DMS 273 (cell line): ENCODE measurements around the gene FOXN1.
"Not testable (repeated sequence)": the region's sequence is repeated elsewhere in the genome, so short reads cannot be mapped to it uniquely, and the experiment has no call there.

ENCODE experiments used
- DNase-seq: peaks from one replicate; lab custom pipeline; 2025; ENCODE audit not compliant: unreplicated experiment; lab: John Stamatoyannopoulos, UW

FOXN1 gene, protein sequence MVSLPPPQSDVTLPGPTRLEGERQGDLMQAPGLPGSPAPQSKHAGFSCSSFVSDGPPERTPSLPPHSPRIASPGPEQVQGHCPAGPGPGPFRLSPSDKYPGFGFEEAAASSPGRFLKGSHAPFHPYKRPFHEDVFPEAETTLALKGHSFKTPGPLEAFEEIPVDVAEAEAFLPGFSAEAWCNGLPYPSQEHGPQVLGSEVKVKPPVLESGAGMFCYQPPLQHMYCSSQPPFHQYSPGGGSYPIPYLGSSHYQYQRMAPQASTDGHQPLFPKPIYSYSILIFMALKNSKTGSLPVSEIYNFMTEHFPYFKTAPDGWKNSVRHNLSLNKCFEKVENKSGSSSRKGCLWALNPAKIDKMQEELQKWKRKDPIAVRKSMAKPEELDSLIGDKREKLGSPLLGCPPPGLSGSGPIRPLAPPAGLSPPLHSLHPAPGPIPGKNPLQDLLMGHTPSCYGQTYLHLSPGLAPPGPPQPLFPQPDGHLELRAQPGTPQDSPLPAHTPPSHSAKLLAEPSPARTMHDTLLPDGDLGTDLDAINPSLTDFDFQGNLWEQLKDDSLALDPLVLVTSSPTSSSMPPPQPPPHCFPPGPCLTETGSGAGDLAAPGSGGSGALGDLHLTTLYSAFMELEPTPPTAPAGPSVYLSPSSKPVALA

DNA sequence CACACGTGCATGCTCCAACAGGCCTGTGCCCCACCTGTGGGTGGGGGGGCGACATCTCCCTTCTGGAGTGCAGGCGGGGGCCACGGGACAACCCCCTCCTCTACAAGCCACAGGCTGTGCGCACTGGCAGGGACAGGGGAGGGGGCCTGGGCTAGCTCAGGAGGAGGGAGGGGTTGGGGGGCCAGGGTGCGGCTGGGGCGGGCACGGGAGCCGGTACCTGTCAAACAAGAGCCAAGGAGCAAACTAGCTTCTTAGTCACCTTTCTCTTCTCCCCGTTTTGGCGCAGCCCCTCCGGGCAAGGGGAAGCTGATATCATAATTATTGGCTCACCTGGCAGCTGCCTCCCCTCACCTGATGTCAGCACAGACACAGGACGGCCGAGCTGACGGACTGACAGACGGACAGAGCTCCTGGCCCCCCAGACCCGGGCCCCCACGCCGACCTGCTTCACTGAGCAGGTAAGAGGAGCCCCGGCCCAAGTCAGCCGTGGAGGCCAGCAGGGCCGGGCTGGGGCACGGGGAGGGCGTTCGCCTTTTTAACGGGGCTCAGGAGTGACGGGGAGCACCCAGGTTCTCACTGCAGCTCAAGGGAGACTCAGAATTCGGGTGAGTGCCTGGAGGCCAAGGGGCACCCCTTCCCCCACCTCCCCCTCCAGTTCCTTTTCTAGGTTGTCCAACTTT, at the start of gene FOXN1:
FOXN1 (plus strand) TSS at position 363 of the 680 bp plus-strand sequence. CDS start 17,622 bp downstream, outside the sequence.
- no peak for DNase-seq

GRCh38 chr17:28457890-28458289, 48.3 kb upstream of the FOXN1 start:
- no peak for DNase-seq

DNA sequence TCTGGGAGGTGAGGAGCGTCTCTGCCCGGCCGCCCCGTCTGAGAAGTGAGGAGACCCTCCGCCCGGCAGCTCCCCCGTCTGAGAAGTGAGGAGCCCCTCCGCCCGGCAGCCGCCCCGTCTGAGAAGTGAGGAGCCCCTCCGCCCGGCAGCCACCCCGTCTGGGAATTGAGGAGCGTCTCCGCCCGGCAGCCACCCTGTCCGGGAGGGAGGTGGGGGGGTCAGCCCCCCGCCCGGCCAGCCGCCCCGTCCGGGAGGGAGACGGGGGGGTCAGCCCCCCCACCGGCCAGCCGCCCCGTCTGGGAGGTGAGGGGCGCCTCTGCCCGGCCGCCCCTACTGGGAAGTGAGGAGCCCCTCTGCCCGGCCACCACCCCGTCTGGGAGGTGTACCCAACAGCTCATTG, 47.3 kb upstream of the FOXN1 start:
- not testable (repeated sequence) for DNase-seq

- DNase-seq: no peak
These were observed 45.2 kb upstream of the FOXN1 start for GRCh38 chr17:28460901-28461300.

- DNase-seq: no peak
These were observed 40.1 kb upstream of the FOXN1 start for GRCh38 chr17:28466001-28466400.

GRCh38 chr17:28466521-28467048, 39.6 kb upstream of the FOXN1 start:
- DNase-seq: no peak

DNA sequence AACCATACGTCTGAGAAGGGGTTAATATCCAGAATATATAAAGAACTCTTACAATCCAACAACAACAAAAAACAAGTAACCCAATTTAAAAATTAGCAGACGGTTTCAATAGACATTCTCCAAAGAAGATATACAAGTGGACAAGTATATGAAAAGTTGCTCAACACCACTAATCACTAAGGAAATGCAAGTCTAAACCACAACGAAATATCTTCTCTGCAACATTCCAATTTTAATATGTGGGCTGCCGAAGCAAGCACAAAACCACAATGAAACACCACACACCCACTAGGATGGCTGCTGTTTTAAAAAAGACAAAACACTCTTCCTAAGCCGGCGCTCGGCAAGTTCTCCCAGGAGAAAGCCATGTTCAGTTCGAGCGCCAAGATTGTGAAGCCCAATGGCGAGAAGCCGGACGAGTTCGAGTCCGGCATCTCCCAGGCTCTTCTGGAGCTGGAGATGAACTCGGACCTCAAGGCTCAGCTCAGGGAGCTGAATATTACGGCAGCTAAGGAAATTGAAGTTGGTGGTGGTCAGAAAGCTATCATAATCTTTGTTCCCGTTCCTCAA, 38.6 kb upstream of the FOXN1 start:
- DNase-seq: no peak

DNA sequence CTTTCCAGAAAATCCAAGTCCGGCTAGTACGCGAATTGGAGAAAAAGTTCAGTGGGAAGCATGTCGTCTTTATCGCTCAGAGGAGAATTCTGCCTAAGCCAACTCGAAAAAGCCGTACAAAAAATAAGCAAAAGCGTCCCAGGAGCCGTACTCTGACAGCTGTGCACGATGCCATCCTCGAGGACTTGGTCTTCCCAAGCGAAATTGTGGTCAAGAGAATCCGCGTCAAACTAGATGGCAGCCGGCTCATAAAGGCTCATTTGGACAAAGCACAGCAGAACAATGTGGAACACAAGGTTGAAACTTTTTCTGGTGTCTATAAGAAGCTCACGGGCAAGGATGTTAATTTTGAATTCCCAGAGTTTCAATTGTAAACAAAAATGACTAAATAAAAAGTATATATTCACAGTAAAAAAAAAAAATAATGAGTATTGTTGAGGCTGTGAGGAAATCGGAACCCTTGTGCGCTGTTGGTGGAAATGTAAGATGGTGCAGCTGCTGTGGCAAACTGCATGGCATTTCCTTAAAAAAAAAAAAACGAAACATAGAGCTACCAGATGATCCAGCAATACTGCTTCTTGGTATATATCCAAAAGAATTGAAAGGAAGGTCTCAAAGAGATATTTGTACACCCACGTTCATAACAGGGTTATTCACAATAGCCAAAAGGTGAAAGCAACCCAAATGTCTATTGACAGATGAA, 38.0 kb upstream of the FOXN1 start:
- not testable (repeated sequence) for DNase-seq

GRCh38 chr17:28468781-28469180, 37.4 kb upstream of the FOXN1 start:
- no peak for DNase-seq

GRCh38 chr17:28469376-28469775, 36.8 kb upstream of the FOXN1 start:
- DNase-seq: no peak

DNA sequence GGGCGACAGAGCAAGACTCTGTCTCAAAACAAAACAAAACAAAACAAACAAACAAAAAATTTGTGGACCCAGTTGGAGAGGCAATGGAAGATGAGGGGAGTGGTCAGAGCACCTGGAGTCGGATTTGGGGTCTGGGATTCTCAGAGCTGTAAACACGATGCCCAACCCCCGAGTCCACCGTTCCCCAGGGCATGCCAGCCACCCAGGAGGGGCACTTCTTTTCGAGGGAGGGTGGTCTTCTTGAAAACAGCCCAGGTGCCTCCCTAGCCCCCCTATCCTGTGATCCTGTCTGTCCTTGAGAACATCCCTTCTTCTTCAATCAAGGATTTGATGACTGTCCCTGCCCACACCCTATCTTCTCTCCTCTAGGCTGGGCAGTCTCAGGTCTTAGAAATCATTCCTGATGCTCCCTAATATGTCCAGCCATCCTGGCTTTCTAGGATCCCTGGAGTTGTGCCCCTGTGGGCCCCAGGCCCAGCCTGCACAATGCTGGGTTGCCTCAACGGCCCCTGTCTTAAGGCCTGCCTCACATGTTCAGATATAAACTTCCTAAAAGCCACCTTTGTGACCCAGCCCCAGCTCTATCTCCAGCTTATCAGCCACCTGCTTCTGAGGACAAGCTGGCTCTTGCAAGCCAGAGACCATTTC, 35.8 kb upstream of the FOXN1 start:
- no peak for DNase-seq

DNA sequence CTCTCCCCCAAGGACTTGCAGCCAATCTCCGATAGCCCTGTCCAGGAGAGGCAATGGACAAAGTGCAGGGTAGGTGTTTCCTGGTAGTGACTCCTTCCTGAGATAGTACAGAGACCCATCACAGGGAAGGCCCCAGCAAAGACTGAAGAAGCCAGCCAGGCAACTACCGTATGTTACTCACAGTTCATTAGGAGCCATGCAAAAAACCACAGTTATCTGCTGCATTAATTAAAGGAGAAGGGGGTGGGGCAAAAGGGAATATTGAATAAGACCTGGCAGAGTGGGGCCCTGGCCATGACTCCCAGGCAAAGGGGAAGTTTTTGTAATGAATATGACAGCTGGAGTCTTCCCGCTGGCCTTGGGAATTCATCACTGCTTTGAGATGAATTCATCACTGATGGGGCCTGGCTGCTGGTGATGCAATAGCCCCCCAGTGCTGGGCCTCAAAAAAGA, 35.2 kb upstream of the FOXN1 start:
- DNase-seq: peak; percentile 80

DNA sequence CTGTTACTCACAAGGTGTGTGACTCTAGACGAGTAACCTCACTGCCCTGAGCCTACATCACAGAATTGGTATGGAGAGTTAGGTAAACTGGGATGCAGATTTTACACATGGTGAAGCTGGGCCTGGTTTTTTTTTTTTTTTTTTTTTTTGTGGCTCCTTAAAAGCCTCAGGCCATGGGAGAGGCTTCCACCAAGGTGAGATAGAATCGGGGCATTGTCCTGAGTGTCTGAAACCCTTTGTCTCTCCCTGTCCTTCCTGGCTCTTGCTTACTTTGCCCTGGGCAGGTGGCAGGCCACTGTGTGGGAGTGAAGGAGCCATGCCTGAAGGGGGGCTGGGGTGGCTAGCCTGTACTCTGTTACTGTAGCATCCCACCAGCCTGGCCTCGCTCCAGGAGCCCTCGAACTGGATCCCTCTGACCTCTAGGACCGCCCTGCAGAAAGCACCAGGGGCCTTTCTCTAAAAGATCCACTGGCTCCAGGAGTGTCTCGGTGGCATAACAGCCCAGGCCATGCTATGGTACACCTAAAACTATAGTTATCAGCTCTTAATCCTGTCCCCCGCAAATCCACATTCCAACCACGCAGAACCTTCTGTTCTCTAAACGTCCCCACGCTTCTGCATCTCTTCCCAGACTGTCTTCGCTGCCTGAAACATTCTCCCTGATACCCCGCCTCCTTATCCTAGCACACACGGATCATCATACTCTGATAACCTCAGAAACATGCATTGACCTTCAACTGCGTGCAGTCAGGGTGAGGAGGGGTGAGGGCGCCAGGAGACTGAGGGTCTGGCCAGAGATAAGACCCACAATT, 34.4 kb upstream of the FOXN1 start:
- DNase-seq: no peak

DNA sequence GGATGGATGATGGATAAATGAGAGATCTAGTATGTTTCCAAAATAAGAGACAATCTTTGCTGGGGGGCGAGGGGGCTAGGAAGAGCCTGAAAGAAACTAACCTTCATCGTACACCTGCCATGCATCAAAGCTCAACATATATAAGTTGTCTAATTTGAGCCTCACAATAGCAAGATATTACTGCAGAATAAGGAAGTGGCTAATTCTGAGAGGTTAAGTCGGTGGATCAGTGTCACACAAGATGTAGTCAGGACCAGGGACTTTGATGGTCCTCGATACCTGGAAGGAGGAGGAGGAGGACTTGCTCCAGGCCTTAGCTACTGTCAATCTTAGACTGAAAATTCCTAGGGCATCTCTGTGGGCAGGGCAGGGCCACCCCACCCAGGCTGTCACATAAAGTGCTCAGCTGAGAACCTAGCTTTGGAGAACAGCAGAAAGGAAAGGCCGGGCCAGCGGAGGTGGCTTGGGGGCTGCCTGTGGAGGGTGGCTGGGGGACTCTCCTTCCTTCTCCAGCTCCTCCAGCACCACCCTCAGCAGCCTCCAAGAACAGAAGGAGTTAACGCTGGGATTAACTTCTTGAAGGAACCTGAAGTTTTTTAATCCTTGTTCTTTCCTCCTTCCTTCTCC, 33.2 kb upstream of the FOXN1 start:
- DNase-seq: no peak

GRCh38 chr17:28473542-28473941, 32.6 kb upstream of the FOXN1 start, which contains the start of gene SLC13A2:
Gene SLC13A2 (plus strand): TSS chr17:28473644. CDS start chr17:28473713, 69 bp downstream.
- DNase-seq: peak; percentile 49

DNA sequence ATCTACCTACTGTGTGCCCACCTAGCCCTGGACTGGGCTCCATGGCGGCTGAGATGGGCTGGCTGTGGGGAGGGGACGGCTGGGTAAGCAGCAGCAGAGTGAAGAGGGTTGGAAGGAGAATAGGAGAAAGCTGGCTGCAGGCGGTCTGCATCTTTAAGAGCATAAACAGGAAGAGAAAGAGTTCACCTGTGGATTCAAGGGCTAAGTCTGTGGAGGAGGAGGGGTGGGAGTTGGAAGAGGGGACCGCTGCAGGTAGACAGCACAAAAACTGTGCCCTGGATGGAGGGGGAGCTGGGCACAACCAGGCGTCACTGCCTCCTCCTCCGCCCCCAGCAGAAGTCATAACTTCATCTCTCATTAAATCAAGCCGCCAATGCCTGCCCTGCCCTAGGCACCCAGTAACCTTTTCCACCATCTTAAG, 32.0 kb upstream of the FOXN1 start:
- DNase-seq: no peak

GRCh38 chr17:28475151-28475900, 30.8 kb upstream of the FOXN1 start:
- DNase-seq: no peak
